Transverse colon (tissue), 4 donors: ENCODE measurements around the gene CSHL1. TPM values are rescaled to one million over a fixed set of nuclear protein-coding genes. Genes with fewer than 3 reads are reported as not detected.
"Not testable (repeated sequence)": the region's sequence is repeated elsewhere in the genome, so short reads cannot be mapped to it uniquely, and the experiment has no call there.

Source experiments
- DNase-seq: peaks from one replicate; pipeline ENCODE4 v3.0.0-alpha.2; 2019
- H3K27ac ChIP-seq, 4 donors: fragments of 200-600 bp; sonication (generic); 2 replicates each; pipeline ENCODE4 v1.5.1; 2016 to 2018; ENCODE audit warnings: inconsistent platforms in 4 of 4
- H3K27me3 ChIP-seq: fragments of 200-600 bp; sonication (generic); 2 replicates; pipeline ENCODE4 v1.5.1; 2017; ENCODE audit warnings: inconsistent platforms
- H3K36me3 ChIP-seq, 4 donors: fragments of 200-600 bp; sonication (generic); 2 replicates each; pipeline ENCODE4 v1.5.1; 2017 to 2019; ENCODE audit warnings: inconsistent platforms in 4 of 4
- H3K4me1 ChIP-seq, 4 donors: fragments of 200-600 bp; sonication (generic); 2 replicates each; pipeline ENCODE4 v1.5.1; 2017 to 2020; ENCODE audit warnings: inconsistent platforms in 4 of 4
- H3K4me3 ChIP-seq, 4 donors: fragments of 200-600 bp; sonication (generic); 1 replicate in 1 of 4; 2 replicates in 3 of 4; pipeline versions ENCODE4 v1.5.1 to v1.6.1; 2017 to 2019; ENCODE audit warnings: inconsistent platforms in 4 of 4
- H3K9me3 ChIP-seq, 2 donors: fragments of 200-600 bp; sonication (generic); 2 replicates each; pipeline ENCODE4 v1.5.1; 2017 to 2019; ENCODE audit warnings: inconsistent platforms in 2 of 2
- EP300 ChIP-seq: sonication (generic); formaldehyde crosslinking; IDR thresholded peaks from one replicate; pipeline ENCODE4 v1.6.1; 2017; ENCODE audit warnings: antibody characterized with exemption, low read depth
- POLR2A ChIP-seq: fragments of 450-650 bp; IDR thresholded peaks from one replicate; pipeline ENCODE4 v1.6.1; 2016; ENCODE audit warnings: antibody characterized with exemption, mild to moderate bottlenecking, moderate library complexity
- POLR2AphosphoS5 ChIP-seq, 3 donors: sonication (generic); formaldehyde crosslinking; IDR thresholded peaks; one replicate each; pipeline ENCODE4 v1.6.1; 2016; ENCODE audit warnings: antibody characterized with exemption in 3 of 3
- whole genome bisulfite sequencing, 2 donors: methylation state at CpG; one replicate each; pipeline ENCODE4 v1.1.5; 2018; ENCODE audit warnings: low coverage in 1 of 2; 5-methylcytosine and 5-hydroxymethylcytosine counted together
- in situ Hi-C, 4 donors: fragments of 200-750 bp; cut with MboI; loops; one replicate each; pipeline versions ENCODE4 v1.15.0 to v1.15.1; 2017; ENCODE audit warnings: low sequenced_read_pairs in 3 of 4, low pct_ligation_motif_present in 1 of 4, low pct_unique_long_range_greater_than_20kb in 1 of 4
- intact Hi-C: fragments of 100-400 bp; cut with DNase I; formaldehyde crosslinking; loops from one replicate; pipeline ENCODE4 v1.15.1; 2023; ENCODE audit warnings: low total_unique reads
- total RNA-seq, 4 donors: library from RNA; depleted of rRNA; stranded (reverse); fragments of >200 nt; gene quantifications; one replicate each; pipeline ENCODE4 v1.1.0, GENCODE V29; 2016
- TF ChIP-seq, protein P1 (sequence below), 5 experiments: fragments of 200-600 bp in 3 of 5; fragments of 450-650 bp in 2 of 5; sonication (generic) in 3 of 5; IDR thresholded peaks; 1 replicate in 2 of 5; 2 replicates in 3 of 5; pipeline ENCODE4 v1.5.1; 2016 to 2017; ENCODE audit warnings: antibody characterized with exemption in 5 of 5, inconsistent platforms in 3 of 5, mild to moderate bottlenecking in 2 of 5, moderate library complexity in 1 of 5

CSHL1 gene
- total RNA-seq, 4 donors from 2014 or later = not detected

DNA sequence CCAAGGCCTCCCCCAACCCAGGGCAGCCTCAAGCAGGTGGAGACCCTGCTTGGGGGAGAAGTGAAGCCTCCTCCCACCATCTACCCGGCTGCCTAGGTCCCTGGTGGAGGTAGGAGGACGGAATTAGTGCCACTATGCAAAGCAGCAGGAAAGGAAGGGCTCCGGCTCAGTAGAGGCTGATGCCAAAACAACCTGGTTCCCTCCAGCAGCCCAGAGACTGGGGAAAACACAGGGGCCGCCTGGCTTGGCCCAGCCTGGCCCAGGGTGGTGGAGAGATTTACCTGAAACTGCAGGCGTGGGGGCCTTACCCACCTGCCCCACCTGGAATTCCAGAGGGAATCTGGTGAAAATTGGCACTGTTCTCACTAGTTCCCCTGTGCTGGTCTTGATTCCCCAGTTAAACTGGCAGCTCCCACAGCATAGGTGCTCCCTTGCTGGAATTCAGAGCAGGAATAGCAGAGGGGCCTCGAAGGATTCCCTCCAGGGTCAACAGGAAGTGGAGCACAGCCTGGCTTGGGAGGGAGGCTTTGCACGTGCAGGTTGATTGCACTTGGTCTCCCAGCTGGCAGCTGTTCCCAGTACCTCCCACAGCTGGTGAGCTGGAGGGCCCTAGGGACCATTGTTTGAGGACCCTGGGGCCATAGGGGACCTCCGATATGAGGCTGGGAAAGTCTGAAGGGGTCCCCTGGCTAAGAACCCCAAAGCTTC is 16.6 kb upstream of the CSHL1 start:
- no peaks in the 10 kb centered on the region for H3K27me3 ChIP-seq
- no peak for DNase-seq
- intact Hi-C loops = loop anchor here (10.0 kb wide), 1 partner anchor 97 kb away; the partner anchor contains the start of gene ICAM2

DNA sequence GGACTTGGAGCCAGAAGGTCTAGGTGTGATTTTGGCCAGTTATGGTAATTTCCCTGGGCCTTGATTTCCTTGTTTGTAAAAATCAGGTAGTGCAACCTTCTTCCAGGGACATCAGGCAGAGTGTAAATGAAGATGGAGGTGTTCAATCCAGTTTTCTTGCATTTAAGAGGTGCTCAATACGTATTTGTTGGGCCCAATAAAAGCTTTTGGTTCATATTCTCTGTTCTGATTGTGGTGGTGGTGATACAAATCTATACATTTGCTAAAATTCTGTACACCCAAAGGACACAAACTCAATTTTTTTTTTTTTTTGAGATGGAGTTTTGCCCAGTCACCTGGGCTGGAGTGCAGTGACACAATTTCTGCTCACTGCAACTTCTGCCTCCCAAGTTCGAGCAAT is 15.1 kb upstream of the CSHL1 start:
- no peaks in the 10 kb centered on the region for H3K27me3 ChIP-seq
- intact Hi-C loops = loop anchor here (10.0 kb wide), 1 partner anchor 99 kb away; the partner anchor contains the start of gene ICAM2
- H3K9me3 ChIP-seq = no peaks in the 10 kb centered on the region
- DNase-seq = no peak
- 95% methylated on average over 2 of the region's 2 CpGs; no CpG with 5 or more reads in 1 of the 2 donors for WGBS, 2 donors
- TF ChIP-seq, protein P1, sequence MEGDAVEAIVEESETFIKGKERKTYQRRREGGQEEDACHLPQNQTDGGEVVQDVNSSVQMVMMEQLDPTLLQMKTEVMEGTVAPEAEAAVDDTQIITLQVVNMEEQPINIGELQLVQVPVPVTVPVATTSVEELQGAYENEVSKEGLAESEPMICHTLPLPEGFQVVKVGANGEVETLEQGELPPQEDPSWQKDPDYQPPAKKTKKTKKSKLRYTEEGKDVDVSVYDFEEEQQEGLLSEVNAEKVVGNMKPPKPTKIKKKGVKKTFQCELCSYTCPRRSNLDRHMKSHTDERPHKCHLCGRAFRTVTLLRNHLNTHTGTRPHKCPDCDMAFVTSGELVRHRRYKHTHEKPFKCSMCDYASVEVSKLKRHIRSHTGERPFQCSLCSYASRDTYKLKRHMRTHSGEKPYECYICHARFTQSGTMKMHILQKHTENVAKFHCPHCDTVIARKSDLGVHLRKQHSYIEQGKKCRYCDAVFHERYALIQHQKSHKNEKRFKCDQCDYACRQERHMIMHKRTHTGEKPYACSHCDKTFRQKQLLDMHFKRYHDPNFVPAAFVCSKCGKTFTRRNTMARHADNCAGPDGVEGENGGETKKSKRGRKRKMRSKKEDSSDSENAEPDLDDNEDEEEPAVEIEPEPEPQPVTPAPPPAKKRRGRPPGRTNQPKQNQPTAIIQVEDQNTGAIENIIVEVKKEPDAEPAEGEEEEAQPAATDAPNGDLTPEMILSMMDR (IDR thresholded peaks at IDR 0.05) = no peak
- TF ChIP-seq EP300 = no peak
- TF ChIP-seq POLR2AphosphoS5 (IDR thresholded peaks at IDR 0.05) = no peak
- no peak for TF ChIP-seq POLR2A
- H3K4me1 ChIP-seq = peaks cover 0 to 6% (median 2%) of the 10 kb centered on the region in 4 donors
- no peaks in the 10 kb centered on the region for H3K36me3 ChIP-seq
- in situ Hi-C loops = loop anchor here in 1 of 4 donors (10.0 kb wide), 1 partner anchor 99 kb away; the partner anchor contains the start of gene ICAM2
- no peak overlapping the region for H3K27ac ChIP-seq
- no peak overlapping the region for H3K4me3 ChIP-seq

More for the DNA sequence above, 16.6 kb upstream of the CSHL1 start:
- Histone ChIP-seq H3K36me3 (no peaks in the 10 kb centered on the region), H3K27ac (no peak overlapping the region), H3K9me3 (no peaks in the 10 kb centered on the region), H3K4me3 (no peak overlapping the region), H3K4me1 (peaks cover 0 to 14% (median 3%) of the 10 kb centered on the region in 4 donors)
- TF ChIP-seq POLR2AphosphoS5 (IDR thresholded peaks at IDR 0.05) (no peak), POLR2A (no peak)
- 40 to 60% methylated on average over 1 to 8 of the region's 8 CpGs for WGBS, 2 donors
- in situ Hi-C loops = loop anchor here in 1 of 4 donors (10.0 kb wide), 1 partner anchor 97 kb away; the partner anchor contains the start of gene ICAM2

- Histone ChIP-seq H3K4me3 (no peak overlapping the region), H3K27ac (no peak overlapping the region), H3K4me1 (peaks cover 0 to under 1% (median 0%) of the 10 kb centered on the region in 4 donors), H3K9me3 (no peaks in the 10 kb centered on the region), H3K27me3 (no peaks in the 10 kb centered on the region), H3K36me3 (no peaks in the 10 kb centered on the region)
- no peak for DNase-seq
- in situ Hi-C loops (loop anchor here in 1 of 4 donors (10.0 kb wide), 1 partner anchor 99 kb away; the partner anchor contains the start of gene ICAM2), intact Hi-C loops (loop anchor here (10.0 kb wide), 1 partner anchor 99 kb away; the partner anchor contains the start of gene ICAM2)
- WGBS, 2 donors = 72 to 95% methylated on average over 3 to 5 of the region's 5 CpGs
- TF ChIP-seq EP300 = no peak
- TF ChIP-seq, protein P1 (IDR thresholded peaks at IDR 0.05) = no peak
- no peak for TF ChIP-seq POLR2AphosphoS5 (IDR thresholded peaks at IDR 0.05)
- no peak for TF ChIP-seq POLR2A
Observed at GRCh38 chr17:63925615-63926014, 14.6 kb upstream of the CSHL1 start.

GRCh38 chr17:63922402-63922801 is 11.3 kb upstream of the CSHL1 start:
- not testable (repeated sequence) for H3K9me3 ChIP-seq, H3K4me1 ChIP-seq, H3K27ac ChIP-seq, DNase-seq, H3K4me3 ChIP-seq, H3K36me3 ChIP-seq, H3K27me3 ChIP-seq
- WGBS, 2 donors = 64 to 73% methylated on average over 2 to 9 of the region's 9 CpGs
- intact Hi-C loops (loop anchor here (10.0 kb wide), 1 partner anchor 102 kb away; the partner anchor contains the start of gene ICAM2), in situ Hi-C loops (loop anchor here in 3 of 4 donors (10.0 to 25.0 kb wide), 4 partner anchors 90 to 365 kb away; partner anchors contain the start of genes ICAM2 (in 2 of the 3) and ERN1 (in 1 of the 3))

DNA sequence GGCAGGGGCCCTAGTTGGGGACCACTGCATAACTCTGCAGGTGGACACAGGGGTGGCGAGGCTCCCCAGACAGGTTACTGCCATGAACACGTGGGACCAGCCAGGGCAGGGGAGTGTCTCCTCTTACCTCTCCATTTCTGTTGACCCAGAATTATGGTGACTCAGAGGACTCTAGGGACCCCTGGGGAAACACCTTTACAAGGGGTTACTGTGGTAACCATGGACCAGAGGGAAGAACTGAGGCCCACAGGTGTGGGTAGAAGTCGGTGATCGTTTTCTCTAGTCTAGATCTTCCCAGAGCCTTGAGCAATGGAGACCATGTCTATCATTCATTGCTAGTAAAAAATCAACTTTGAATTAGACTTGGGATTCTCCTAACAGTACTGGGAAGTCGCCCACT is 9.7 kb upstream of the CSHL1 start:
- in situ Hi-C loops = loop anchor here in 3 of 4 donors (10.0 to 25.0 kb wide), 4 partner anchors 92 to 367 kb away; partner anchors contain the start of genes ICAM2 (in 2 of the 3) and ERN1 (in 1 of the 3)
- intact Hi-C loops = loop anchor here (10.0 kb wide), 1 partner anchor 104 kb away; the partner anchor contains the start of gene ICAM2
- H3K4me3 ChIP-seq, H3K27ac ChIP-seq, H3K36me3 ChIP-seq, DNase-seq, H3K27me3 ChIP-seq, H3K4me1 ChIP-seq, H3K9me3 ChIP-seq: not testable (repeated sequence)
- 75 to 76% methylated on average over 2 to 5 of the region's 5 CpGs for WGBS, 2 donors

GRCh38 chr17:63920050-63920449 is 9.0 kb upstream of the CSHL1 start:
- in situ Hi-C loops (loop anchor here in 3 of 4 donors (10.0 to 25.0 kb wide), 4 partner anchors 92 to 367 kb away; partner anchors contain the start of genes ICAM2 (in 2 of the 3) and ERN1 (in 1 of the 3)), intact Hi-C loops (loop anchor here (10.0 kb wide), 1 partner anchor 105 kb away; the partner anchor contains the start of gene ICAM2)
- not testable (repeated sequence) for H3K4me1 ChIP-seq, DNase-seq, H3K4me3 ChIP-seq, H3K27me3 ChIP-seq, H3K9me3 ChIP-seq, H3K36me3 ChIP-seq, H3K27ac ChIP-seq
- WGBS, 2 donors = 76 to 83% methylated on average over 2 to 6 of the region's 6 CpGs
